RWPE1 (cell line): Measurements from ENCODE around the gene PRR33.

Experiments
- CTCF ChIA-PET: fragments of 350-600 bp; sonication (Branson Sonifier 250); formaldehyde crosslinking; extraction: SDS; loops from one replicate; lab custom pipeline; 2021; lab: Yijun Ruan, JAX
- POLR2A ChIA-PET: fragments of 400-600 bp; formaldehyde crosslinking; extraction: SDS; loops from one replicate; lab custom pipeline; 2020; ENCODE audit warnings: antibody characterized with exemption; ENCODE audit not compliant: low non-redundant PET; lab: Yijun Ruan, JAX
- DNase-seq: peaks from one replicate; pipeline ENCODE4 v3.0.0; 2012; ENCODE audit warnings: low spot score
- H3K27ac ChIP-seq: fragments of 450-650 bp; 2 replicates; pipeline ENCODE4 v1.5.1; 2017
- TF ChIP-seq, protein P1 (sequence below): fragments of 450-650 bp; conservative IDR thresholded peaks from 2 replicates; pipeline ENCODE4 v1.5.1; 2017; ENCODE audit warnings: low read depth, mild to moderate bottlenecking

Gene PRR33

DNA sequence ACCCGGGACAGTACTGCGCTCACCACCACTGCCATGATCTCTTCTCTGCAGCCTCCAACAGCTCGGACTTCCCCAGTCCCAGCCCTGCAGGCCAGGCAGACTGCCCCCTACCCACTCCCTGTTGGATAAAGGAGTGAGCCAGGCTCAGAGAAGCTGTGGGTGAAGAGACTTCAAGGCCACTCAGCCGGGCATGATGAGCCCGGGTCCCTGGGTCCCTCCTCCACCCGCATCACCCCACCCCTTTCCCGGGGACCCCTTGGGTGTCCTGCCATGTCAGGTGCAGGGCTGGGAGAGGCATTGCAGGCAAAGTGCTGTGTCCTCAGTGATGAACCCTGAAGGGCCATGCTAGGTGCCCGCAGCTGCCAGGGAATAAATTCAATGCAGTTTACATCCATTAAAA is 24.3 kb downstream of the PRR33 start:
- ChIA-PET POLR2A (no interaction called here), CTCF (interaction anchor here (0.6 kb wide), 1 partner anchor 135 kb away, joined by 3 read pairs; no protein-coding TSS in a partner anchor)
- H3K27ac ChIP-seq, result peak overlapping the region; percentile 100
- no peak for DNase-seq
- TF ChIP-seq, protein P1, sequence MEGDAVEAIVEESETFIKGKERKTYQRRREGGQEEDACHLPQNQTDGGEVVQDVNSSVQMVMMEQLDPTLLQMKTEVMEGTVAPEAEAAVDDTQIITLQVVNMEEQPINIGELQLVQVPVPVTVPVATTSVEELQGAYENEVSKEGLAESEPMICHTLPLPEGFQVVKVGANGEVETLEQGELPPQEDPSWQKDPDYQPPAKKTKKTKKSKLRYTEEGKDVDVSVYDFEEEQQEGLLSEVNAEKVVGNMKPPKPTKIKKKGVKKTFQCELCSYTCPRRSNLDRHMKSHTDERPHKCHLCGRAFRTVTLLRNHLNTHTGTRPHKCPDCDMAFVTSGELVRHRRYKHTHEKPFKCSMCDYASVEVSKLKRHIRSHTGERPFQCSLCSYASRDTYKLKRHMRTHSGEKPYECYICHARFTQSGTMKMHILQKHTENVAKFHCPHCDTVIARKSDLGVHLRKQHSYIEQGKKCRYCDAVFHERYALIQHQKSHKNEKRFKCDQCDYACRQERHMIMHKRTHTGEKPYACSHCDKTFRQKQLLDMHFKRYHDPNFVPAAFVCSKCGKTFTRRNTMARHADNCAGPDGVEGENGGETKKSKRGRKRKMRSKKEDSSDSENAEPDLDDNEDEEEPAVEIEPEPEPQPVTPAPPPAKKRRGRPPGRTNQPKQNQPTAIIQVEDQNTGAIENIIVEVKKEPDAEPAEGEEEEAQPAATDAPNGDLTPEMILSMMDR, result no peak

- ChIA-PET CTCF (no interaction called here), POLR2A (no interaction called here)
- TF ChIP-seq, protein P1, result no peak
- DNase-seq, result no peak
- H3K27ac ChIP-seq, result peak overlapping the region; percentile 100
Observed at GRCh38 chr11:1866776-1867175, 24.9 kb downstream of the PRR33 start.

GRCh38 chr11:1866226-1866625 is 25.5 kb downstream of the PRR33 start:
- TF ChIP-seq, protein P1, result no peak
- POLR2A ChIA-PET, result no interaction called here
- H3K27ac ChIP-seq, result peak overlapping the region; percentile 100
- DNase-seq, result no peak
- CTCF ChIA-PET, result no interaction called here

DNA sequence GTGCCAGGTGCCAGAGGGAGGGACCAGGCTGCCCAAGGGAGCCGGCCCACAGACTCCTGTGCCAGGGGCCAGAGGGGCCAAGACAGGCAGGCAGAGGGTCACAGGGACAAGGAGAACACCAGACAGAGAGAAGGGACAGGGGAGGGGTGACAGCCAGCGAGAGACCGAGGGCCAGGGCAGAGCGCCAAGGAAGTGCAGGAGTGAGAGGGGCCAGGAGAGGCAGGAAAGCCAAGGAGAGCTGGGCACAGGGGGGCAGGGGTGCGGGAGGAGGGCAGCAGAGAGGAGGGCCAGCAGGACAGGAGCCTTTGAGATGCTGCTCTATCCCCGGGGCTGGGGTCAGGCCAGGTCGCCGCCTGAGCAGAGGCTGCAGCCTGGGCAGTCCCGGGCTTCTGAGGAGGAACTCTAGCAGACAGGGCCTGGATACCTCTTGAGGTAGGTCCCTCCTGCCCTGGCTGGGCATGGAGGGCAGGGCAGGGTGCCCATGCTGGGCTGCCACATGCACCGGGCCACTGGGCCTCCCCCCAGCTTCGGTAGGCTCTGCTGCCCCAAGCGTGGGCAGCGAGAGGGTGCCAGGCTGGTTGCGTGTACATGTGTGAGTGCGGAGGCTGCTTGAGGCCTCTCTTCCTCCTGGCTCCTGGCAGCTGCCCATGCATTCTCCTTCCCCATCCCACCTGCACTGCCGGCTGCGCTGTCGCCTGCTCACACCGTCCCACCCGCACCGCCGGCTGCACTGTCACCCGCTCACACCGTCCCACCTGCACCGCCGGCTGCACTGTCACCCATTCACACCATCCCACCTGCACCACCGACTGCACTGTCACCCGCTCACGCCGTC is 26.6 kb downstream of the PRR33 start:
- no peak for DNase-seq
- CTCF ChIA-PET, result interaction anchor here (0.5 to 1.0 kb wide), 2 partner anchors 136 to 213 kb away, joined by 3 to 5 read pairs; no protein-coding TSS in a partner anchor
- TF ChIP-seq, protein P1, result no peak
- POLR2A ChIA-PET, result no interaction called here
- peak overlapping the region; percentile 100 for H3K27ac ChIP-seq

GRCh38 chr11:1864231-1864630 is 27.5 kb downstream of the PRR33 start:
- H3K27ac ChIP-seq, result peak overlapping the region; percentile 100
- TF ChIP-seq, protein P1, result no peak
- ChIA-PET CTCF (interaction anchor here (1.0 kb wide), 1 partner anchor 212 kb away, joined by 5 read pairs; no protein-coding TSS in a partner anchor), POLR2A (no interaction called here)
- no peak for DNase-seq

- peak overlapping the region; percentile 100 for H3K27ac ChIP-seq
- TF ChIP-seq, protein P1, result no peak
- DNase-seq, result peak; percentile 89
- ChIA-PET CTCF (interaction anchor here (0.5 to 2.2 kb wide), 4 partner anchors 13 to 331 kb away, joined by 3 to 8 read pairs (median 3); no protein-coding TSS in a partner anchor), POLR2A (no interaction called here)
Observed at GRCh38 chr11:1863352-1864216, 28.1 kb downstream of the PRR33 start.
